Adrenal gland (tissue), 19 donors: ENCODE data around the gene IKZF4. TPM values are rescaled to one million over a fixed set of nuclear protein-coding genes. Genes with fewer than 3 reads are reported as not detected.

ENCODE experiments used
- DNase-seq, 7 donors: peaks; one replicate each; pipeline ENCODE4 v3.0.0-alpha.2; 2019 to 2020
- H3K27ac ChIP-seq, 5 donors: fragments of 200-600 bp; sonication (generic) in 4 of 5; 1 replicate in 3 of 5; 2 replicates in 2 of 5; pipeline versions ENCODE4 v1.5.1 to v1.8.0; 2016 to 2020; ENCODE audit warnings: mild to moderate bottlenecking in 1 of 5
- H3K27me3 ChIP-seq: fragments of 200-600 bp; 2 replicates; pipeline ENCODE4 v1.8.0; 2021
- H3K36me3 ChIP-seq, 2 donors: fragments of 200-600 bp; replicated peaks in 1 of 2; 1 replicate in 1 of 2; 2 replicates in 1 of 2; pipeline versions ENCODE4 v1.5.1 to v1.8.0; 2018 to 2022
- H3K4me1 ChIP-seq, 2 donors: fragments of 200-600 bp; replicated peaks in 1 of 2; 1 replicate in 1 of 2; 2 replicates in 1 of 2; pipeline versions ENCODE4 v1.5.1 to v1.8.0; 2018 to 2021
- H3K4me3 ChIP-seq, 4 donors: fragments of 200-600 bp; sonication (generic) in 3 of 4; one replicate each; pipeline ENCODE4 v1.5.1; 2016 to 2018
- H3K9me3 ChIP-seq, 3 donors: fragments of 200-600 bp; sonication (generic) in 1 of 3; replicated peaks in 1 of 3; 1 replicate in 2 of 3; 2 replicates in 1 of 3; pipeline versions ENCODE4 v1.5.1 to v1.8.0; 2016 to 2021
- CTCF ChIP-seq, 6 experiments: fragments of 450-650 bp in 4 of 6; fragments of 200-600 bp in 2 of 6; sonication (generic) in 1 of 6; IDR thresholded peaks; 1 replicate in 5 of 6; 2 replicates in 1 of 6; pipeline versions ENCODE4 v1.5.1 to v1.8.0; 2016 to 2021; ENCODE audit warnings: antibody characterized with exemption in 6 of 6, mild to moderate bottlenecking in 2 of 6, moderate library complexity in 1 of 6
- POLR2A ChIP-seq, 2 donors: fragments of 450-650 bp; IDR thresholded peaks; one replicate each; pipeline ENCODE4 v1.6.1; 2017; ENCODE audit warnings: antibody characterized with exemption in 2 of 2, mild to moderate bottlenecking in 2 of 2, moderate library complexity in 1 of 2
- WGBS, 4 donors: extraction: QIAGEN DNeasy Blood & Tissue Kit in 2 of 4; methylation state at CpG; one replicate each; pipeline versions ENCODE4 v1.1.5 to v1.1.7; 2013 to 2017; 5-methylcytosine and 5-hydroxymethylcytosine counted together
- intact Hi-C, 2 donors: fragments of 100-400 bp; cut with DNase I; formaldehyde crosslinking; loops; one replicate each; pipeline versions ENCODE4 v1.14.1 to v1.15.0; 2022 to 2023
- long read RNA-seq, 10 donors: library from polyadenylated mRNA in 3 of 10; unstranded in 2 of 10; stranded (forward) in 1 of 10; transcript quantifications; one replicate each; pipeline ENCODE4 v2.0.0 and lab custom pipeline, GENCODE V29; 2021 to 2026
- polyA plus RNA-seq, 3 donors: library from polyadenylated mRNA; stranded (reverse); fragments of 200-250 nt in 2 of 3; fragments of 350-450 nt in 1 of 3; fragmentation: Illumina TruSeq in 1 of 3; extraction: RNeasy Lipid Tissue Mini Kit (QIAGEN cat#74804) in 1 of 3; gene quantifications; one replicate each; pipeline ENCODE4 v1.2.3, GENCODE V29; 2013 to 2014
- total RNA-seq, 9 donors: library from RNA; depleted of rRNA in 4 of 9; stranded (reverse); fragments of >200 nt in 4 of 9; fragments of 120-200 nt in 1 of 9; fragmentation: NEBNext Ultra II Directional in 1 of 9; extraction: Animal tissue kit (Norgen Biotek cat#: 25700) in 1 of 9; gene quantifications; one replicate each; pipeline versions ENCODE4 v1.1.0 to v1.2.4, GENCODE V29; 2013 to 2023
- donor health status: healthy with polysubstance abuse.
- donor health status: Bipolar disorder and iron deficiency.
- donor health status: DM: yes; HTN: yes; CAD: no.
- donor health status: DM: no; HTN: no; CAD: no.
- donor health status: DM: no; HTN: no; CAD: no.
- donor health status: DM: yes; HTN: yes; CAD: no.

The IKZF4 gene
- 10 to 100 TPM in 6 of 9 donors, 1 to 10 TPM in 3; 6.0 to 34.0 (median 13.3) TPM for total RNA-seq
- polyA plus RNA-seq: 10 to 100 TPM in 1 of 3 donors, 1 to 10 TPM in 2; 5.7 to 10.3 (median 6.4) TPM
- long read RNA-seq, donor 1, partial matches to known transcripts: 0 of 2 reads
- long read RNA-seq, donor 1, other reads (novel, unspliced or antisense): 0 of 2 reads
- long read RNA-seq, donor 2, full-length matches to known transcripts: 5 of 5 reads
- long read RNA-seq, donor 2, partial matches to known transcripts: 0 of 5 reads
- long read RNA-seq, donor 2, other reads (novel, unspliced or antisense): 0 of 5 reads
- long read RNA-seq, donor 3, partial matches to known transcripts: 0 of 2 reads
- long read RNA-seq, donor 3, other reads (novel, unspliced or antisense): 0 of 2 reads
- long read RNA-seq, donor 4, partial matches to known transcripts: 0 of 6 reads
- long read RNA-seq, donor 4, other reads (novel, unspliced or antisense): 5 of 6 reads
- long read RNA-seq, donor 5, partial matches to known transcripts: 1 of 7 reads
- long read RNA-seq, donor 5, other reads (novel, unspliced or antisense): 3 of 7 reads
- long read RNA-seq, donor 6, partial matches to known transcripts: 0 of 3 reads
- long read RNA-seq, donor 6, other reads (novel, unspliced or antisense): 3 of 3 reads
- long read RNA-seq, donor 7: 0 reads
- long read RNA-seq, donor 8, partial matches to known transcripts: 0 of 3 reads
- long read RNA-seq, donor 8, other reads (novel, unspliced or antisense): 0 of 3 reads
- long read RNA-seq, donor 9, partial matches to known transcripts: 0 of 2 reads
- long read RNA-seq, donor 9, other reads (novel, unspliced or antisense): 0 of 2 reads
- long read RNA-seq, donor 10, partial matches to known transcripts: 0 of 1 reads
- long read RNA-seq, donor 10, other reads (novel, unspliced or antisense): 0 of 1 reads

GRCh38 chr12:56020423-56021184 lies at the start of gene IKZF4:
IKZF4 (plus strand) TSS chr12:56021043; CDS start chr12:56021494, 451 bp downstream.
- Histone ChIP-seq H3K4me3 (peak within 1 kb of the TSS in 2 of 4 donors; percentile 12 to 39), H3K9me3 (no peaks in the 10 kb centered on the region), H3K36me3 (peaks cover 0 to 17% of the 10 kb centered on the region in 2 donors), H3K4me1 (peaks cover 28 to 41% of the 10 kb centered on the region in 2 donors), H3K27me3 (no peaks in the 10 kb centered on the region), H3K27ac (peak within 1 kb of the TSS; percentile 35 to 90 (median 63))
- 9 to 14% (median 13%) methylated on average over 8 to 10 of the region's 10 CpGs for WGBS, 4 donors
- intact Hi-C loops: loop anchor here in 1 of 2 donors (5.0 kb wide), 1 partner anchor 147 kb away; no protein-coding TSS in a partner anchor
- TF ChIP-seq POLR2A (IDR thresholded peaks at IDR 0.05): peak in 1 of 2 donors; percentile 41
- TF ChIP-seq CTCF (IDR thresholded peaks at IDR 0.05): no peak
- peak; percentile 79 to 92 (median 90) for DNase-seq

- Histone ChIP-seq H3K36me3 (no peaks in the 10 kb centered on the region), H3K27ac (peak overlapping the region; percentile 86 to 95 (median 91)), H3K4me1 (peaks cover 19 to 38% of the 10 kb centered on the region in 2 donors), H3K4me3 (no peak overlapping the region), H3K9me3 (no peaks in the 10 kb centered on the region), H3K27me3 (no peaks in the 10 kb centered on the region)
- no peak for TF ChIP-seq CTCF (IDR thresholded peaks at IDR 0.05)
- TF ChIP-seq POLR2A (IDR thresholded peaks at IDR 0.05): no peak
- peak in 4 of 7 donors; percentile 28 to 42 (median 37) for DNase-seq
- intact Hi-C loops: no loop called here
- WGBS, 4 donors: 50 to 59% (median 54%) methylated on average over 3 of the region's 3 CpGs
Observed at GRCh38 chr12:55972042-55972441, 48.8 kb upstream of the IKZF4 start.

DNA sequence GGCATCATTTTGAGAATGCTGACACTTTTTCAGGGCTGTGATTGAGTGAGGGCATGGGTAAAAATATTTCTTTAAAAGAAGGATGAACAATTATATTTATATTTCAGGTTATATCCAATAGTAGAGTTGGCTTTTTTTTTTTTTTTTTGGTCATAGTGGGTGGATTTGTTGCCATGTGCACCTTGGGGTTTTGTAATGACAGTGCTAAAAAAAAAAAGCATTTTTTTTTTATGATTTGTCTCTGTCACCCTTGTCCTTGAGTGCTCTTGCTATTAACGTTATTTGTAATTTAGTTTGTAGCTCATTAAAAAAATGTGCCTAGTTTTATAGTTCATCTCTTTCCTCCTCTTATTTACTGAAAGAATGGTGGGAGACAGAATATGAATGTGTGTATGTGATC lies 48.4 kb upstream of the IKZF4 start:
- intact Hi-C loops: no loop called here
- Histone ChIP-seq H3K9me3 (no peaks in the 10 kb centered on the region), H3K36me3 (no peaks in the 10 kb centered on the region), H3K4me1 (peaks cover 15 to 36% of the 10 kb centered on the region in 2 donors), H3K27me3 (no peaks in the 10 kb centered on the region), H3K27ac (peak overlapping the region; percentile 86 to 95 (median 91)), H3K4me3 (peak overlapping the region in 3 of 4 donors; percentile 37 to 64 (median 39))
- WGBS, 4 donors: 7 to 27% (median 19%) methylated on average over 1 of the region's 1 CpG
- DNase-seq: no peak
- TF ChIP-seq CTCF (IDR thresholded peaks at IDR 0.05): no peak
- no peak for TF ChIP-seq POLR2A (IDR thresholded peaks at IDR 0.05)
